Activated CD4-positive, alpha-beta T cell treated with anti-CD3 and anti-CD28 coated beads, Interleukin-2, Interleukin-6, amounts not matched to agents 100 ng/mL and 50 ng/mL, durations not matched to agents 16 hours and 8 hours (primary cell): ENCODE data around the gene ADCY2.

ENCODE experiments used
- DNase-seq: peaks from one replicate; pipeline ENCODE4 v3.0.0-alpha.2; 2020

The ADCY2 gene

GRCh38 chr5:7517006-7517405 is 121.1 kb downstream of the ADCY2 start:
- no peak for DNase-seq

DNA sequence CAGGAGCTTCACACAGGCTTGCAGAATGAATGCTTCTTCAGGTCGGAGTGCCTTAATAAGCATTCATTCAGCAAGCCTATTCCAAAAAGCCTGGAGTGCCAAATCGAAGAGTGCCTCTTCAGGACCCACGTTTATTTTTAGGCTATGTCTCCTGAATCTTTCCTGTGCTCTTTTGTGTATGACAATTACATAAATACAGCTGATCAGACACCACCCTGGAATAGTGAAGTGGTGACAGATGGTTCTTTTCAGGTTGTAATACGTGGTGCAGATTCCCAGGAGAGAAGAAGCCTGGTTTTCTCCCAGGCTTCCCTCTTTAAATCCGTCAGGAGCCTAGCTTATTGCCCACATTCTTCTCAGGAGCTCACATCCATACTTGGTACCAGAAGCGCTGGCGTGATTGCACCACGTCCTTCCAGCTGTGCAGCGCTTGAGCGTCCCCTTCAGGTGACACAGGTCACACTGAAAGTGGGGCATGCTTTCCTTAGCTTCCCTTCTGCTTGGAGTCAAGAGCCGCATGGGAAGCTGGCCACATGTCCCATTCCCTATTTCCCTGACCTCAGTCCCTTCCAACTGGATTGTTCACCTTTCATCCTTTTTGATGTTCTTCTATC is 123.1 kb downstream of the ADCY2 start:
- no peak for DNase-seq

DNA sequence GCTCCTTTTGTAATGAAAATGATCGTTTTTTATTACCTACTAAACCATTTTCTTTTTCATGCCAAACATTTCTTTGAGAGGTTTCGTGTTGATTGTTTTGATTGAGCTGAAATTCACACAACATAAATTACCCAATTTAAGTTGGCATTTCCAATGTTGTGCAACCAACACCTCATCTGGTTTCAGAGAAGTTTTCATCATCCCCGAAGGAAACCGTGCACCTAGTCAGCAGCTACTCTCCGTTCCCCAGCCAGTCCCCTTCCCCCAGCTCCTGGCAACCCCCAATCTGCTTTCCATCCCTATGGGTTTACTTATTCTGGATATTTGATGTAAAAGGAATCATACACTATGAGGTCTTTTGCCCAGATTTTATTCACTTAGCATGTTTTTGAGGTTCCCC is 123.6 kb downstream of the ADCY2 start:
- no peak for DNase-seq

DNA sequence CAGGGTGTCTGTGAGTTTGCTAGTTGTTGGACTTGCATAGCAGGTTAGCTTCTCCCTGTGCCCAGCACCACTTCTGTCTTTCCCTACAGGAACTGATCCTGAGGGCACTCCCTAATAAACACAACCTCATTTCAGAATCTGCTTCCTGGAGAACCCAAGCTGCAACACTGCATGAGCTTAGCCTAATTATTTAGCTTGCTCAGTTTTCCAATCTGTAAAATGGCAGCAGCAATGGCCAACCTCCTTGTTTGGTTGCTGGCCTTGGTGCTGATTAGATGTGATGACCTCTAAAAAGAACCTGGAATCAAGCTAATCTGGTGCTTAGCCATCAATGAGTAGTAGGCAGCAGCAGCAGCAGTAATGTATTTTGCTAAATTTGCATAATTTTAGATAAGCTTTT is 133.9 kb downstream of the ADCY2 start:
- no peak for DNase-seq

GRCh38 chr5:7533941-7534340 is 138.0 kb downstream of the ADCY2 start:
- no peak for DNase-seq

- no peak for DNase-seq
Observed at GRCh38 chr5:7534505-7534904, 138.6 kb downstream of the ADCY2 start.

DNA sequence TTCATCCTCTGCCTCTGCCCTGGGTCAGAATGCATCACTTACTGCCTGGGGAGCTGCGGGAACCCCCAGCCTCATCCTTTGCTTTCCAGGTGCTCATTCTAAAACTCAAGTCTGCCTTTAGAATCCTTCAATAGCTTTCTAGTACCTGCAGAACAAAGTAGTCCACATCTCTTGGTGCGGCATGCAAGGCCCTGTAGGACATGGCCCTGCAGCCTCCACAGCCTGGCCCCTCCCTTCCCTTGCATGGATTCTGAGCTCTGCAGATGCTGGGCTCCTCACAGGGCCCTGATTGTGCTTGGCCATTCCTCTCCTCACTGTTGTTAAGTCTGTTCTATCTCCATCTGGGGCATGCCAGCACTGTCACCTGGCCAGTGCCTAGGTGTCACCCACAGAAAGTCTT is 141.6 kb downstream of the ADCY2 start:
- no peak for DNase-seq

GRCh38 chr5:7539571-7539970 is 143.6 kb downstream of the ADCY2 start:
- no peak for DNase-seq

- DNase-seq, result no peak
Observed at GRCh38 chr5:7540736-7541485, 145.0 kb downstream of the ADCY2 start.

DNA sequence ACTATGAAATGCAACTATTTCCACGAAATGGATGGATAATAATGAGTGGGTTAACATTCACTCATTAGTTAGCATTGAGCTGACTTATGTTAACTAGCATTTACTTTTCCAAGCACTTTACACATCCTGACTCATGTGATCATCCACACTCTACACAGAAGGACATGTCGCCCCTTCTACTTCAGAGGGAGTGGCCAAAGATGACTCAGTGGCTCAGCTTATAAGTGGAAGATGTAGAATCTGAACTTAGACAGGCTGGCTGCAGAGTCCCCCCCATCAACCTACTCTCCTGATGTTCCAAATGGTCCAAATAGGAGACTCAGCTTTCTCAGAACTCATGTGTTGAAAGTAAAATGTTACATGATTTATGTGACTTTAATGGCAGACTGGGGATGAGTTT is 146.0 kb downstream of the ADCY2 start:
- DNase-seq, result no peak

DNA sequence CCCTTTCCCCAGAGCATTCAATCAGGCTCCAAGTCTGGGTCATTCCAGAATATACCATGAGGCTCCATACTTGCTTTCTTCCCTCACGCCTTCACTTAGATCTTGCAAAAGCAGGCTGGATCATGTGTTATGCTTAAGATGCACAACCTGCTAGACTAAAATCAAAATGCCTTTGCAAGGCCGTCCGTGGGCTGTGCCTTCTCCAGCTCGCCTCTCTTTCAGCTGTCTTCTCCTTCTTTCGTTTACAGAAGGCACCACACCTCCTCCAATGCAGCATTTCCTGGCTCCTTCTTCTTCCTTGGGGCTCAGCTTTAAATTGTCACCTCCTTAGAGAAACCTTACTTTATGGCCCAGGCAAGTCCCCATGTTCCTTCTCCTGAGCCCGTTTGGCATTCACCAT is 150.6 kb downstream of the ADCY2 start:
- no peak for DNase-seq

GRCh38 chr5:7548596-7548995 is 152.7 kb downstream of the ADCY2 start:
- DNase-seq, result no peak

DNA sequence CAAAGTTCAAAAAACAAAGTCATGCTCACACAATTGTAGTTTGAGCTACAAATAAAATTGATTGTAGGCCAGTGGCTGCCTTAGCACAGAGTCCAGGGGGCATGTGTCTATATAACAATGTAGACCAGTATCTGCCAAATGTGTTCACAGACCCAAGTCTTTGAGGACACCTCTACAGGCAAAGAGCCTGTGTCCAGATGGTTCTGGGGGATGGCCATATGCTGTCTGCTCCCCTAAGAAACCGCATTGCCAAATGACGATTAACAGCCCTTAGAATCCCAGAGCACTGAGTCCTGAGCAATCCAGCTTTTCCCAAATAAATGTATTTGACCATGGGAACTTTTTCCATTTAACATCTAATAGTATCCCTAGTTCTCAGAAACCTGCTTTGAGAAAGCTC is 169.6 kb downstream of the ADCY2 start:
- no peak for DNase-seq

DNA sequence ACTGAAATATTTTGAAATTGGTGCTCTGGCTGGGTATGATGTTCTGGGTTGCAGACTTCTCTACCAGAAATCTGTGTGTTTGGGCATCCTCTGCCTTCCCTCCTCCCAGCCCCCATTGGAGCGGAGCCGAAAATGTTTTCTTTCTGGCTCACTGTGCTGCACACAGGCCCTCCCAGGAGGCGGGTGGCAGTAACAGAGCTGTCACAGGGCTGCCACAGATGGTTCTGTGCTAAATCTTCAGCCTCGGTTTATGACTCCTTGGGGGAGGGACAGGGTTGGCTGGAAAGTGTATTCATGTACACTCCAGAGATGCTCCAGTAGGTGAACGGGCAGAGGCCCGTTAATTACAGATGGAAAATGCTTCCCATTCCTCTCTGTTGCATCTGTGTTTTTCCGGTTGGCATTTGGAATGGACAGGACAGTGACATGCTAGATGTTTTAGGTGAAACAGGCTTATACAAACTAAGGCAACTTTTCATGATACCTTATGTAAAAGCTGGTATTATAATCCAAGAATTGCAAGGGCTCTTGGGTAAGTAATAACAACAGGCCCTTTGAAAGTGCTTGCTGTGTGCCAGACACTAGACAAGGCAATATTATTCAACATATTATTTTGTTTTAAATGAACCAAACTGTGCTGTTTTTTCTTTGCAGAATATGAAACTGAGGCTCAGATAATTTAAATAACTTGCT is 180.2 kb downstream of the ADCY2 start:
- DNase-seq, result no peak

DNA sequence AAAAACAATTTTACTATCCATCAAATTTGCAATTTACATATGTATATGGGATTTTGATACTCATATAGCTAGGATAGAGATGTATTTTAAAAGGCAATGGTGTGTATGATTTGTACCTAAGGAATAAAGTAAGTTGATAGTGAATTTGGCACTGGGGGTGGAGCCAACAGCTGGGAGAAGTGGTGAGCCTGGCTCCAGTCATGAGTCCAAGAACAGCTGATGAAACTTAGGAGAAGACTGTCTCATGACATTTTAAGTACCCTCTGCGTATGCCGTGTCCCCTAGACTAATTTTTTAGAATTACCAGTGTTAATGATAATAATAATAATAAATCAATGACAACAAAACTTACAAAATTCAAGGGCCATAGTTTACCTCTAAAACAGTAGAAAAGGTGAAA is 181.4 kb downstream of the ADCY2 start:
- DNase-seq, result no peak

GRCh38 chr5:7578071-7578470 is 182.1 kb downstream of the ADCY2 start:
- no peak for DNase-seq

DNA sequence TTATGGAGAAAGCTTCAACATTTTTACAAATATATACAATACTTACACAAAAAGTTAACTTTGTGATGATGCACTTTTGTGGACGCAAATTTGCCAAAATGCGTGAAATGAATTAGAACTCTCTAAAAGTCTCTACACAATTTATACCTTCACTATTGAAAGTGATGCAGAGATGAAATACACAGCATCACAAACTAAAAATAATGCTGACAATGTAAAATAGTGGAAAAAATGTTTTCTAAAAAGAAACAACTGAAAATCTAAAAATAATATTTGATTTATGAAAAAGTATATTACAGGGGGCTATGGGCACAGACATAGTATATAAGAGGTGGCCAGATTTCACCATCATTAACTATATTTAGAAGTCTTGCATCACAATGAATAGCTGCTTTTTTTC is 188.8 kb downstream of the ADCY2 start:
- no peak for DNase-seq

GRCh38 chr5:7585807-7586206 is 189.9 kb downstream of the ADCY2 start:
- no peak for DNase-seq

GRCh38 chr5:7586480-7586879 is 190.5 kb downstream of the ADCY2 start:
- no peak for DNase-seq

DNA sequence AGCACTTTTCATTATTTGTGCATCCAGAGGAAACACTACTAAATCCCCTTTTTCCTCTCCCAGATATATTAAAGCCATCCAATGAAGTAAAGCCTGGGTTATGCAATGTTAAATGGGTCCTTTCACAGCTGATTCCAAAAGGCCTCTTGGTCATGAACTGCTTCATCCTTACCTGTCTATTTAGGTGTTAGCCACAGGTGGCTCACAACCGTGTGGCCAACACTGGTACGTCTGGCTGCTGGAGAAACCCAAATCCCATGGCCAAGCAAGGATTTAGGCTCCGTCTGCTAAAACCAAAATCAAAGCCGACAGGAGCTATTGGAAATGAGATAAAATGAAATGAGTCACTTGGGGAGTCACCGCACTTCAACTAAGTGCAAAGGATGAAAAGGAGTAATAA is 193.9 kb downstream of the ADCY2 start:
- no peak for DNase-seq

GRCh38 chr5:7592910-7593309 is 197.0 kb downstream of the ADCY2 start:
- no peak for DNase-seq

- no peak for DNase-seq
Observed at GRCh38 chr5:7597059-7597642, 201.2 kb downstream of the ADCY2 start.

GRCh38 chr5:7606840-7607465 is 211.0 kb downstream of the ADCY2 start:
- DNase-seq, result no peak

DNA sequence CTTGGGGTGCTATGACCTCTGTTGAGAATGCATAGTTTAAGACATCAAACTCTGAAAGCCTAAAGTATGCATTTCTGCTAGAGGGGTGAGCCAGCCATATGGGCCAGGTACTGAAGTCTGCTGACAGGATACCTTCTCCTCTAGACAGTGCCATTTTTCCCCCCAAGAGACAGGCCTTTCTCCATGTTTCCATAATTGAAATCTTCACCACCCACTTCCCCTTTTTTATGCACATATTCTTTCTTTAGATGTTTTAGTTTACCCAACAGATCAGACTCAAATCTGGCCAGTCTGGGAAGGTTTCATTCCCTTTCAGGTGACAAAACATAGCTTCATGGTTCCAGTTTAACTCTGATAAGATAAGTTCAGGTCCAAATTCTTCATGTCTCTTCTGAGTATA is 212.8 kb downstream of the ADCY2 start:
- DNase-seq, result no peak
